GM20431 (cell line): ENCODE data around the gene ZFPM1.

Experiments used
- in situ Hi-C: fragments of 300-500 bp; cut with MseI, MboI; formaldehyde crosslinking; loops from one replicate; pipeline ENCODE4 v1.15.0; 2020; ENCODE audit warnings: low sequenced_read_pairs; ENCODE audit not compliant: unreplicated experiment

ZFPM1 gene

DNA sequence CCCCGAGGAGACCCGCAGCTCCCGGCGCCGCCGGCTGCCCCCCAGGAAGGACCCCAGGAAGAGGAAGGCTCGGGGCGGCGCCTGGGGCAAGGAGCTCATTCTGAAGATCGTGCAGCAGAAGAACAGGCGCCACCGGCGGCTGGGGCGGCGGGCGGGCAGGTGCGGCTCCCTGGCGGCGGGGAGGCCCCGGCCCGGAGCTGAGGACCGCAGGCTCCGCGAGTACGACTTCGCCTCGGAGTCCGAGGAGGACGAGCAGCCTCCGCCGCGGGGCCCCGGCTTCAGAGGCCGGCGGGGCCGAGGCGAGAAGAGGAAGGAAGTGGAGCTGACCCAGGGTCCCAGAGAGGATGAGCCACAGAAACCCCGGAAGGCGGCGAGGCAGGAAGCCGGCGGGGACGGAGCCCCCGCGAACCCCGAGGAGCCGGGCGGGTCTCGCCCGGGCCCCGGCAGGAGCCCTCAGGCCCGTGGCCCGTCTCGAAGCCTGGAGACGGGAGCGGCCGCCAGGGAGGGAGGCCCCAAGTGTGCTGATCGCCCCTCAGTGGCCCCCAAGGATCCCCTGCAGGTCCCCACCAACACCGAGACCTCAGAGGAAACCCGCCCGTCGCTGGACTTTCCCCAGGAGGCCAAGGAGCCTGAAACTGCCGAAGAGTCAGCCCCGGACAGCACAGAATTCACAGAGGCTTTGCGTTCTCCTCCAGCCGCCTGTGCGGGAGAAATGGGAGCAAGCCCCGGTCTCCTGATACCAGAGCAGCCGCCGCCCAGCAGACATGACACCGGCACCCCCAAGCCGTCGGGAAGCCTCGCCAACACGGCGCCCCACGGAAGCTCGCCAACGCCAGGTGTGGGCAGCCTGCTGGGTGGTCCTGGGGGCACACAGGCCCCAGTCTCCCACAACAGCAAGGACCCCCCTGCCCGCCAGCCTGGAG is 22.3 kb upstream of the ZFPM1 start:
- in situ Hi-C loops: no loop called here

DNA sequence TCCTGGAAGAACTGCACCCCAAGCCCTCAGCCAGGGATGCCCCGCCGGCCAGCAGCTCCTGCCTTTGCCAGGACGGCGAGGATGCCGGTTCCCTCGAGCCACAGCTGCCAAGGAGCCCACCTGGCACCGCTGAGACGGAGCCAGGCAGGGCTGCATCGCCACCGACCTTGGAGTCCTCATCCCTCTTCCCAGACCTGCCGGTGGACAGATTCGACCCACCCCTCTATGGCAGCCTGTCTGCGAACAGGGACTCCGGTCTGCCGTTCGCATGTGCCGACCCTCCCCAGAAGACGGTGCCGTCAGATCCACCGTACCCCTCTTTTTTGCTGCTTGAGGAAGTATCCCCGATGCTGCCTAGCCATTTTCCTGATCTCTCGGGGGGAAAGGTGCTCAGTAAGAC is 21.4 kb upstream of the ZFPM1 start:
- in situ Hi-C loops: no loop called here

DNA sequence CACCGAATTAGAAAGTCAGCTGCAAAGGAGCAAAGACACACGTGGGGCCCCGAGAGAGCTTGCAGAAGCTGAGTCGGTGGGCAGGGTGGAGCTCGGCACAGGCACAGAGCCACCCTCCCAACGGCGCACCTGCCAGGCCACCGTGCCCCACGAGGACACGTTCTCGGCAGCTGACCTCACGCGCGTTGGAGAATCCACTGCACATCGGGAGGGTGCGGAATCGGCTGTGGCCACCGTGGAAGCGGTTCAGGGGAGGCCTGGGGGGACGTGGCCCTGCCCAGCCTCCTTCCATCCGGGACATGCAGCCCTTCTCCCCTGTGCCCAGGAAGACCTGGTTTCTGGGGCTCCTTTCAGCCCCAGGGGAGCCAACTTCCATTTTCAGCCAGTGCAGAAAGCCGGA is 20.9 kb upstream of the ZFPM1 start:
- in situ Hi-C loops: no loop called here

DNA sequence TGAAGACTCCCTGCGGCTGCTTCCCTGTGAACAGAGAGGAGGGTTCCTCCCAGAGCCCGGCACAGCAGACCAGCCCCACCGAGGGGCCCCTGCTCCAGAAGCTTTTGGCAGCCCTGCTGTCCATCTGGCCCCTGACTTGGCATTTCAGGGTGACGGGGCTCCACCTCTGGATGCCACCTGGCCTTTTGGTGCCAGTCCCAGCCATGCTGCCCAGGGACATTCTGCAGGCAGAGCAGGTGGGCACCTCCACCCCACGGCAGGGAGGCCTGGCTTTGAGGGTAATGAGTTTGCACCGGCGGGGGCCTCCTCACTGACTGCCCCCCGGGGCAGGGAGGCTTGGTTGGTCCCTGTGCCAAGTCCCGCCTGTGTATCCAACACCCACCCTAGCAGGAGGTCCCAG is 20.3 kb upstream of the ZFPM1 start:
- in situ Hi-C loops: no loop called here

DNA sequence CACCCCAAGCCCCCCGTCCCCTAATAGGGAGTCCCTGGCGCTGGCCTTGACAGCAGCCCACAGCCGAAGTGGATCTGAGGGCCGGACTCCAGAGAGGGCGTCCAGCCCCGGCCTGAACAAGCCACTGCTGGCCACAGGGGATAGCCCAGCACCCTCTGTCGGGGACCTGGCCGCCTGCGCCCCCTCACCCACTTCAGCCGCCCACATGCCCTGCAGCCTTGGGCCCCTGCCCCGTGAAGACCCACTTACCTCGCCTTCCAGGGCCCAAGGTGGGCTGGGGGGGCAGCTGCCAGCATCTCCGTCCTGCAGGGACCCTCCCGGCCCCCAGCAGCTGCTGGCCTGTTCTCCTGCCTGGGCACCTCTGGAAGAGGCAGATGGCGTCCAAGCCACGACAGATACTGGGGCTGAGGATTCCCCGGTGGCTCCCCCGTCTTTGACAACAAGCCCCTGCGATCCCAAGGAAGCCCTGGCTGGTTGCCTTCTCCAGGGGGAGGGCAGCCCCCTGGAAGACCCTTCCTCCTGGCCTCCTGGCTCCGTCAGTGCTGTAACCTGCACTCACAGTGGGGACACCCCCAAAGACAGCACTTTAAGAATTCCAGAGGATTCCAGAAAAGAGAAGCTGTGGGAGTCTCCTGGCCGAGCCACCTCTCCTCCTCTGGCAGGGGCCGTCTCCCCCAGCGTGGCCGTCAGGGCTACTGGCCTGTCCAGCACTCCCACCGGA is 19.3 kb upstream of the ZFPM1 start:
- in situ Hi-C loops: no loop called here

DNA sequence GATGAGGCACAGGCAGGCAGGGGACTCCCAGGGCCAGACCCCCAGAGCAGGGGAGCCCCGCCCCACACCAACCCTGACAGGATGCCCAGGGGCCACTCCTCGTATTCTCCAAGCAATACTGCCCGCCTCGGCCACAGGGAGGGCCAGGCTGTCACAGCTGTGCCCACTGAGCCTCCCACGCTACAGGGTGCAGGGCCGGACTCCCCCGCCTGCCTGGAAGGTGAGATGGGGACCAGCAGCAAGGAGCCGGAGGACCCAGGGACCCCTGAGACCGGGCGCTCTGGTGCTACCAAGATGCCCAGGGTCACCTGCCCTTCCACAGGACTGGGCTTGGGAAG is 18.8 kb upstream of the ZFPM1 start:
- in situ Hi-C loops: no loop called here

DNA sequence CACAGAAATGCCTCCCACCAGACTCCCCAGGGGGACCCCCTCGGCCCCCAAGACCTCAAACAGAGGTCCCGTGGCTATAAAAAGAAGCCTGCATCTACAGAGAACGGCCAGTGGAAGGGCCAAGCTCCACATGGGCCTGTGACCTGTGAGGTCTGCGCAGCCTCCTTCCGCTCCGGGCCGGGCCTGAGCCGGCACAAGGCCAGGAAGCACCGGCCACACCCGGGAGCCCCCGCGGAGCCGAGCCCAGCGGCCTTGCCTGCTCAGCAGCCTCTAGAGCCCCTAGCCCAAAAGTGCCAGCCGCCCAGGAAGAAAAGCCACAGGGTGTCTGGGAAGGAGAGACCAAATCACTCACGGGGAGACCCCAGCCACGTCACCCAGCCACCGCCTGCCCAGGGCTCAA is 18.3 kb upstream of the ZFPM1 start:
- in situ Hi-C loops: no loop called here

DNA sequence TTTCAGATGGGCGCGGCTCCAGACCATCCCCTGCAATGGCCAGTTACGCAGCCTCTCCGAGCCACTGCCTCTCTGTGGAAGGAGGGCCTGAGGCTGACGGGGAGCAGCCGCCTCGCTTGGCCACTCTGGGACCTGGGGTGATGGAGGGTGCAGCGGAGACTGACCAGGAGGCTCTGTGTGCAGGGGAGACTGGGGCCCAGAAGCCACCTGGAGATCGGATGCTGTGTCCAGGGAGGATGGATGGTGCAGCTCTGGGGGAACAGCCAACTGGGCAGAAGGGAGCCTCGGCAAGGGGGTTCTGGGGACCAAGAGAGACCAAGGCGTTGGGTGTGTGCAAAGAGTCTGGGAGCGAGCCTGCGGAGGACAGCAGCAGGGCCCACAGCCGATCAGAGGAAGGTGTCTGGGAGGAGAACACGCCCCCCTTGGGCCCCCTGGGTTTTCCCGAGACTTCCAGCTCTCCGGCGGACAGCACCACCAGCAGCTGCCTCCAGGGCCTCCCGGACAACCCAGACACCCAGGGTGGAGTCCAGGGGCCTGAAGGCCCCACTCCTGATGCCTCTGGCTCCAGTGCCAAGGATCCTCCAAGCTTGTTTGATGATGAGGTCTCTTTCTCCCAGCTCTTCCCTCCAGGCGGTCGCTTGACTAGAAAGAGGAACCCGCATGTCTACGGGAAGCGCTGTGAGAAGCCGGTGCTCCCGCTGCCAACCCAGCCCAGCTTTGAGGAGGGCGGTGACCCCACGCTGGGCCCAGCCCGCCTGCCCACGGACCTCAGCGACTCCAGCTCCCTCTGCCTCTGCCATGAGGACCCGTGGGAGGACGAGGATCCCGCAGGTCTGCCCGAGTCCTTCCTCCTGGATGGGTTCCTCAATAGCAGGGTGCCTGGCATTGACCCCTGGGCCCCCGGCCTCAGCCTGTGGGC is 17.4 kb upstream of the ZFPM1 start:
- in situ Hi-C loops: no loop called here

DNA sequence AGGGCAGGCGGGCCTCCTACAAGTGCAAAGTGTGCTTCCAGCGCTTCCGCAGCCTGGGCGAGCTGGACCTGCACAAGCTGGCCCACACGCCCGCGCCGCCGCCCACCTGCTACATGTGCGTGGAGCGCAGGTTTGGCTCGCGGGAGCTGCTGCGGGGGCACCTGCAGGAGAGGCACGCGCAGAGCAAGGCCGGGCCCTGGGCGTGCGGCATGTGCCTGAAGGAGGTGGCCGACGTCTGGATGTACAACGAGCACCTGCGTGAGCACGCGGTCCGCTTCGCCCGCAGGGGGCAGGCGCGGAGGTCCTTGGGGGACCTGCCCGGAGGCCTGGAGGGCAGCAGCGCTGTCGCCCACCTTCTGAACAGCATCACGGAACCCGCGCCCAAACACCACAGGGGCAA is 16.3 kb upstream of the ZFPM1 start:
- in situ Hi-C loops: no loop called here

DNA sequence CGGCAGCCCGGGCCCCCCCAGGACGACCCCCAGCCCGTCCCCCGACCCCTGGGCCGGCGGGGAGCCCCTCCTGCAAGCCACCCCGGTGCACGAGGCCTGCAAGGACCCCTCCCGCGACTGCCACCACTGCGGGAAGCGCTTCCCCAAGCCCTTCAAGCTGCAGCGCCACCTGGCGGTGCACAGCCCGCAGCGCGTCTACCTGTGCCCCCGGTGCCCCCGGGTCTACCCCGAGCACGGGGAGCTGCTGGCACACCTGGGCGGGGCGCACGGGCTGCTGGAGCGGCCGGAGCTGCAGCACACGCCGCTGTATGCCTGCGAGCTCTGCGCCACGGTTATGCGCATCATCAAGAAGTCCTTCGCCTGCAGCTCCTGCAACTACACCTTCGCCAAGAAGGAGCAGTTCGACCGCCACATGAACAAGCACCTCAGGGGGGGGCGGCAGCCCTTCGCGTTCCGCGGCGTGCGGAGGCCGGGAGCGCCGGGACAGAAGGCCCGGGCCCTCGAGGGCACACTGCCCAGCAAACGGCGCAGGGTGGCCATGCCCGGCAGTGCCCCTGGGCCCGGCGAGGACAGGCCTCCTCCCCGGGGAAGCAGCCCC is 15.6 kb upstream of the ZFPM1 start:
- in situ Hi-C loops: no loop called here

DNA sequence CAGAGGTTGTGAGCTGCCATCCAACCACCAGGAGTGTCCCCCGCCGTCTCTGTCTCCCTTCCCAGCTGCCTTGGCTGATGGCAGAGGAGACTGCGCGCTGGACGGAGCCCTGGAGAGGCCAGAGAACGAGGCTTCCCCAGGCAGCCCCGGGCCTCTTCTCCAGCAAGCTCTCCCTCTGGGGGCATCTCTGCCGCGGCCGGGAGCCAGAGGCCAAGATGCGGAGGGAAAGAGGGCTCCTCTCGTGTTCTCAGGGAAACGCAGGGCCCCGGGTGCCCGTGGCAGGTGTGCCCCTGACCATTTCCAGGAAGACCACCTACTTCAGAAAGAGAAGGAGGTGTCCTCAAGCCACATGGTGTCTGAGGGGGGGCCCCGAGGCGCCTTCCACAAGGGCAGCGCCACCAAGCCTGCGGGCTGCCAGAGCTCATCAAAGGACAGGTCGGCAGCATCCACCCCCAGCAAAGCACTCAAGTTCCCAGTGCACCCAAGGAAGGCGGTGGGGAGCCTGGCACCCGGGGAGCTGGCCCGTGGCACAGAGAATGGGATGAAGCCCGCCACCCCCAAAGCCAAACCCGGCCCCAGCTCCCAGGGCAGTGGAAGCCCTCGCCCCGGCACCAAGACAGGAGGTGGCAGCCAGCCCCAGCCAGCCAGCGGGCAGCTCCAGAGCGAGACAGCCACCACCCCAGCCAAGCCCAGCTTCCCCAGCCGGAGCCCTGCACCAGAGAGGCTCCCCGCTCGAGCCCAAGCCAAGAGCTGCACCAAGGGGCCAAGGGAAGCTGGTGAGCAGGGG is 14.8 kb upstream of the ZFPM1 start:
- in situ Hi-C loops: no loop called here

DNA sequence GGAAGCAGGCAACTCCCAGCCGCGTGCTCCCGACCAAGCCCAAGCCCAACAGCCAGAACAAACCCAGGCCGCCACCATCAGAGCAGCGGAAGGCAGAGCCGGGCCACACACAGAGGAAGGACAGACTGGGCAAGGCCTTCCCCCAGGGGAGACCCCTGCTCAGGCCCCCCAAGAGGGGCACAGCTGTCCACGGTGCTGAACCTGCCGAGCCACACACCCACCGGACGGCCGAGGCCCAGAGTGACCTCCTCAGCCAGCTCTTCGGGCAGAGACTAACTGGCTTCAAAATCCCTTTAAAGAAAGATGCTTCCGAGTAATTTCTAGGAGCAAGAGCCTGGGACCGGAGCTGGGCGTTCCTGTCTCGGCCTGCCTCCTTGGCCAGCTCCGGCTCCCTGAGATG is 14.1 kb upstream of the ZFPM1 start:
- in situ Hi-C loops: no loop called here

DNA sequence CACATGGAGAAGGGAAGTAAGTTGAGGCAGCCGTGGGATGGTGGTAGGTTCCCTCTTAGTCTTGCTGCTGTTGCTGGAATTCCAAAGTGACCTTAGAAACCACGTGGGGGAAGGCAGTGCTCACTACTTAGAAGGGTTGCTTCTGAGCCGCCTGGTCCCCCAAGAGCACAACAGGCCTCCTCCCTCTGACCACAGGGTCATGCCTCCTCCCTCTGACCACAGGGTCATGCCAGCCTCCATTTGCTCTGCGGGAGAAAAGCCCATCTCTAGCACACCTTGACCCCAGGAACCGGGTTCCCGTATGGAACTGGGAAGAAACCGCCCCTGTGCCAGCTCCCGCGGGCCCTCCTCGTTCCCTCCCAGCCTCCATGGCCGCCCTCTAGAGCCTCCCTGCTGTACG is 13.4 kb upstream of the ZFPM1 start:
- in situ Hi-C loops: loop anchor here (10.0 kb wide), 1 partner anchor 115 kb away; no protein-coding TSS in a partner anchor

DNA sequence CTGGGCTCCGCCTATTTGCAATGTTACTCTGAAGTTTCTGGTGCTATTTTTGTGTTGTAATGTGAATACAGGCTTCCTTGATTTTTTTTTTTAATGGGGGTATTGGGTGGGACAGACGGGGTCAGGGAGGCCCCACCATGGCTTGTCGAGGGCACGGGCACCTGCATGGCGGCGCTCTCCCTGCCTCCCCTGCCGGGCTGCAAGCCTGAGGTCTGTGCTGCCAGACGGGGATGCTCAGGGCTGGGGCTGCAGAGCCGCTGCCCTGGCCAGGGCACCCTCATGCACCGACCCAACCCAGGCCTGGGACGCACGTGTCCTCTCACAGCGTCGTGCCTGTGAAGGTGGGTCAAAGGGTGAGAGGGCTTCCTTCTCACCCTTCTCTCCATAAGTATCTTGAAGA is 13.0 kb upstream of the ZFPM1 start:
- in situ Hi-C loops: loop anchor here (10.0 kb wide), 1 partner anchor 115 kb away; no protein-coding TSS in a partner anchor

DNA sequence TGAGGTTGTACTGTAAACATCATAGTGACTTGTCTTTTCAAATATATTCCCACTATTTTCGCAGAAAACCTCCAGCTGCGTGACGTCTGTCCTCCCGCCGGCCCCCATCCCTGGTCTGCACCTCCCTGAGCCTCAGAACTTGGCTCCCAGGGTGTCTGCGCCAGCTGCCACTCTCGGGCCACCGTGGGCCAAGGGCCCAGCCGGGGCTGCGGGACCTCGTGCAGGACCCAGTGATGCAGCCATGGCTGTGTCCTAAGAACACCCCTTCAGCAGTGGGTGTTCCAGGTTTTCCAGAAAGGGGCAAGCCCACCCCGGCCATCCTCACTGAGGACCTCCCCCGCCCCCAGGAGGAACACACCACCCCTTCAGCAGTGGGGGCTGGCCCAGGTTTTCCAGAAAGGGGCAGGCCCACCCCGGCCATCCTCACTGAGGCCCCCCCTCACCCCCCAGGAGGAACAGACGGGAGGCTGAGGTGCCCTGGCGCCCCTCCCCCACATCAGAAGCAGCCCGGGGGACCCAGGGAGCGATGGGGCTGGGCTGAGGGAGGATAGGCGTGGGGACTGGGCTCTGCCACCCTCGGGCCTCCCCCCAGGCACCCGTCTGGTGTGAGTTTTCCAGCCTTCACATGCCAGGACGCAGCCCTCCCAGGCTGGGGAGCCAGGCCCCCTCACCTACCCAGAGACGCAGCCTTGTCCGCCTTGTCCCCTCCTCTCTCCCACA is 12.2 kb upstream of the ZFPM1 start:
- in situ Hi-C loops: loop anchor here (10.0 kb wide), 1 partner anchor 114 kb away; no protein-coding TSS in a partner anchor

DNA sequence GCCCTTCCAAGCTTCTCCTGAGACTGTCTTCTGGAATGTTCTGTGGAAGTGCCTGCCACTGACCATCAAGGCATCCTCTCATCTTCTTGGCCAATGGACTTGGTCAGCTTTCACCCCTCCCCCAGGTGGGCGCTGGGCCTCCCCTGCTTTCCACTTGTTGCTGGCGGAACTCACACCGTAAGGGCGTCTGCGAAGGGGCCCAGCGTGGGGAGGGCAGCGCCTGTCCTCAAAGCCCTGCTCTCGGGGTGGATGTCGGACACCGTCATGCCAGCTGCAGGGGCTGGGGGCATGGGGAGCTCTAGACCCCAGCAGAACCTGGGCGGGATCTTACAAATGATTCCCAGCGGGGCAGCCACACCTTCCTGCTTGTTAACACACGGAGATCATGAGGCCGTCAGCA is 11.6 kb upstream of the ZFPM1 start:
- in situ Hi-C loops: loop anchor here (10.0 kb wide), 1 partner anchor 113 kb away; no protein-coding TSS in a partner anchor

DNA sequence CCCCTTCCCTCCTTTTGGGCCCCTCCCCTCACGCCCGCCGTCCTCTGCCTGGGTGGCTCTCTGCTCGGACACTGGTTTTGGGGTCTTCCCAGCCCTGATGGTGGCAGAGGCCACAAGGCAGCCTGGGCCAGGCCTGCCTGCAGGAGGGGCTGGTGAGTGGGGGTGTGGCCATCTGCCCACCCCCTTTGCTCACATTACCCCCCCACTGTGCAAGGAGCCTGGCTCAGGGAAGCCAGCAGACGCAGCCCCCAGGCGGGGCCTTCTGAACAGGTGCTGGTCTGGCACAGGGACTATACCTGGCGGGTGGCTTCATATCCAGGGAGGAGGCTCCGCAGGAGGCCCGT is 10.7 kb upstream of the ZFPM1 start:
- in situ Hi-C loops: loop anchor here (10.0 kb wide), 1 partner anchor 112 kb away; no protein-coding TSS in a partner anchor

DNA sequence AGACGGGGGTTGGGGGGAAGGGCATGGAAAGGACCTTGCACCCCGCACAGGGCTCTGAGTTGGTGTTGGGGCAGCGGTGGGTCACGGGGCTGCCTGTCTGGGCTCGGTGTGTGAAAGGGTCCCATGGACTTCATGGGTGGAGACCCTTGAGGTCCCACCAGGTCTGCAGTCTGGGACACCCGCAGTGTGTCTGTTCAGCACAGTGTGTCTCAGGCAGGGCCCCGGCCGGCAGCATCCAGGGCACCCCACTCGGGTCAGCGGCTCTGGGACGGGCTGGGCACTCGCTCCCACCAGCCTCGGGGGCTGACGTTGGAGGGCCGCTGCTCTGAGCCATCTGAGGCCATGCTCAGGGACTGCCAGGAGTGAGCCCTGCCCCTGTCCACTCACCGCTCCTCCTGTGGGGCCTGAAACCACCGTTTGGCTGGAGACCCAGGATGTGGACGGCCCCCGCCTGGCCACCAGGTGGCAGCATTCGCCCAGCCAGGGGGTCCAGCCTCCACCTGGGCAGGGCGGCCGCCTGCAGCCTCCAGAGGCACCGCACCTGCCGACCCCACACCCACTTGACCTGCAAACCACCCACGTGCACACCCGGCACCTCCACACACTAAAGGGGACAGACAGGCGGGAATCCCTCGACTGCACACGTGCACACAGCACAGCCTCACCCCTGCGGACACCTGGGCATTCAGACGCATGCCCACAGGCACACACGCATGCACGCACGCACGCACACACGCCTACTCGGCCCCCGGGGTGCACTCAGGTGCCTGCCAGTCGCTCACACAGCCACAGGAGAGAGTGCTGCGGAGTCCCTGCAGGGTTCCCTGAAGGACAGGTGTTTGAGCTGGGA is 10.1 kb upstream of the ZFPM1 start:
- in situ Hi-C loops: loop anchor here (10.0 kb wide), 1 partner anchor 112 kb away; no protein-coding TSS in a partner anchor
